ENCODE measurements around the gene TTLL10.

GRCh38 chr1:1215881-1216605 lies 42.4 kb downstream of the TTLL10 start:
- TF ChIP-seq GATA3 (IDR thresholded peaks at IDR 0.05; ENCODE audit: low read depth, low read length) (no peak), GATA2 (IDR thresholded peaks at IDR 0.05; ENCODE audit: low read depth, low read length) (no peak)

Data from SH-SY5Y (cell line).